HUES48 (cell line): ENCODE measurements around the gene ZCCHC17.

Experiments
- H3K27ac ChIP-seq: one replicate; pipeline ENCODE4 v1.7.0; 2013; ENCODE audit warnings: low read depth, low read length, inconsistent platforms
- H3K27me3 ChIP-seq: 2 replicates; pipeline ENCODE4 v1.6.1; 2013; ENCODE audit warnings: mild to moderate bottlenecking, low read length; ENCODE audit not compliant: control insufficient read depth, insufficient read depth
- H3K36me3 ChIP-seq: 2 replicates; pipeline ENCODE4 v1.6.1; 2013; ENCODE audit warnings: low read length; ENCODE audit not compliant: control insufficient read depth, insufficient read depth
- H3K4me1 ChIP-seq: 2 replicates; pipeline ENCODE4 v1.6.1; 2013; ENCODE audit warnings: mild to moderate bottlenecking, low read length; ENCODE audit not compliant: control insufficient read depth, insufficient read depth
- H3K4me3 ChIP-seq: 2 replicates; pipeline ENCODE4 v1.5.1; 2013; ENCODE audit warnings: mild to moderate bottlenecking, low read depth, low read length
- H3K9ac ChIP-seq: 2 replicates; pipeline ENCODE4 v1.6.1; 2013; ENCODE audit warnings: mild to moderate bottlenecking, low read depth, low read length, moderate library complexity
- H3K9me3 ChIP-seq: 2 replicates; pipeline ENCODE4 v1.6.1; 2013; ENCODE audit warnings: low read length; ENCODE audit not compliant: control insufficient read depth, insufficient read depth

ZCCHC17 gene

DNA sequence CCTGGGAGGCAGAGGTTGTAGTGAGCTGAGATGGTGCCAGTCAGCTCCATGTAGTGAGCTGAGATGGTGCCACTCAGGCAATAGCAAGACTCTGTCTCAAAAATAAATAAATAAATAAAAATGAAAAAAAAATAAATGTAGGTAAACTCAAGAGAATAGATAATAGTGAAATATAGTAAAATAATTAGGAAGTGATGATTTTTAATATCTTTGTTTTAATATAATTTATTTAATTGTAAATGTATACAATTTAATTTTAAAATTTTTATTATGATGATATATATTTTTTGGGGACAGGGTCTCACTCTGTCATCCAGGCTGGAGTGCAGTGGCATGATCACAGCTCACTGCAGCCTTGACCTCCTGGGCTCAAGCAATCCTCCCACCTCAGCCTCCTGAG is 96.6 kb downstream of the ZCCHC17 start:
- no peak overlapping the region for H3K4me3 ChIP-seq
- H3K4me1 ChIP-seq: 0 out of 2 replicates have a peak, but pooled peaks cover 2% of the 10 kb centered on the region
- H3K27me3 ChIP-seq: peaks cover 9% of the 10 kb centered on the region; the same call in 1 of the 2 replicates
- H3K27ac ChIP-seq: no peak overlapping the region
- no peaks in the 10 kb centered on the region for H3K9me3 ChIP-seq
- no peak overlapping the region for H3K9ac ChIP-seq
- H3K36me3 ChIP-seq: no peaks in the 10 kb centered on the region

- Histone ChIP-seq H3K27me3 (peaks cover 9% of the 10 kb centered on the region; the same call in 1 of the 2 replicates), H3K9ac (no peak overlapping the region), H3K4me1 (0 out of 2 replicates have a peak, but pooled peaks cover 2% of the 10 kb centered on the region), H3K36me3 (no peaks in the 10 kb centered on the region), H3K27ac (no peak overlapping the region), H3K9me3 (no peaks in the 10 kb centered on the region), H3K4me3 (peak overlapping the region; percentile 55)
Observed at GRCh38 chr1:31394584-31395193, 97.9 kb downstream of the ZCCHC17 start.

DNA sequence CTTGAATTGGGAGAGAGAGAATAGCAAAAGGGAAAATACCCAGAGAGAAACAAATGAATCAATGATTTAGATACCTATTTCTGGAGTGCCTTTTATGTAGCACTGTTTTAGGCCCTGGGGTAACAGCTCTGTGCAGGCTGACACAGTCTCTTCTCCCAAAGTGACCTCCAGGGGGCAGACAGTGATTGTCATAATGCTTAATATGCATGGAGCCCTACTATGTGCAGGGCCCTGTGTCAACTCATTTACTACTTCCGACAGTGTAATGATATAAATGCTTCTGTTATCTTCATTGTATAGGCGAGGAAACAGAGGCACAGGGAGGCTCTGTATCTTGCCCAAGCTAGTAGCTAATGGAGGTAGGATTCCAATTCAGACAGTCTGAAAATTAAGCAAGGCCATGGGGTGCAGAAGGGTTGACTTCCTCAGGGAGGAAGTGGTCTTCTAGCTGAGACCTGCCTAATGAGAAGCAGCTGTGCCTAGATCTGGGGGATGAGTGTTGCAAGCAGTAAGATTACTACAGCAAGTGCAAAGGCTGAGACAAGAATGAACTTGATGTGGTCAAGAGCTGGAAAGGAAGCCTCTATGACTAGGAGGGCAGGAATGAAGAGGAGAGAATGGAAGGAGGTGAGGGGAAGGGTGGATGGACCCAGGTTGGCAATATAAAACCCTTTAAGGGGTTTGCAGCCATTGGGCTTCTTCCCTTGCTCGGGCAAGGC is 100.0 kb downstream of the ZCCHC17 start:
- H3K27me3 ChIP-seq: peaks cover 9% of the 10 kb centered on the region; the same call in 1 of the 2 replicates
- H3K36me3 ChIP-seq: no peaks in the 10 kb centered on the region
- 0 out of 2 replicates have a peak, but pooled peaks cover 2% of the 10 kb centered on the region for H3K4me1 ChIP-seq
- H3K9me3 ChIP-seq: no peaks in the 10 kb centered on the region
- no peak overlapping the region for H3K9ac ChIP-seq
- no peak overlapping the region for H3K4me3 ChIP-seq
- H3K27ac ChIP-seq: no peak overlapping the region

GRCh38 chr1:31397360-31398095 is 100.7 kb downstream of the ZCCHC17 start:
- Histone ChIP-seq H3K4me3 (no peak overlapping the region), H3K9ac (no peak overlapping the region), H3K4me1 (0 out of 2 replicates have a peak, but pooled peaks cover 2% of the 10 kb centered on the region), H3K36me3 (no peaks in the 10 kb centered on the region), H3K27me3 (peaks cover 9% of the 10 kb centered on the region; the same call in 1 of the 2 replicates), H3K9me3 (no peaks in the 10 kb centered on the region), H3K27ac (no peak overlapping the region)

DNA sequence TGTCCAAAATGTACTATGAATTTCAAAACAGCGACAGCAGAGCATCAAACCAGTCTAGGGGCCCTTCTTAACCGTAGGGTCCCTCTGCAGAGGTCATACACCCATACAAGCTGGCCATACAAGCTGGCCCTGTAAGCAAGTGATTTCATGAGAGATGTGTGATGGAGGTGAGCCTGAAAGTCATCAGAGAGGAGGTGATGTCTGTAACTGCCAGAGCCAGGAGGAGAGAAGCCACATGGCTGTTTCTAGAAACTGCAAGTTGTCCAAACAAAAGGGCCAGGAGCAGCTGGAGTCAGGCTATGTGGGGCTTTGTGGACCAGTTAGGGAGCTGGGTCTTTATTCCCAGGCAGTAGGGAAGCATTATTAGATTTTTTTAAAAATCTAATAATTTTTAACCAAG is 101.4 kb downstream of the ZCCHC17 start:
- Histone ChIP-seq H3K27me3 (peaks cover 9% of the 10 kb centered on the region; the same call in 1 of the 2 replicates), H3K4me3 (no peak overlapping the region), H3K4me1 (0 out of 2 replicates have a peak, but pooled peaks cover 2% of the 10 kb centered on the region), H3K9me3 (no peaks in the 10 kb centered on the region), H3K27ac (no peak overlapping the region), H3K9ac (no peak overlapping the region), H3K36me3 (no peaks in the 10 kb centered on the region)

DNA sequence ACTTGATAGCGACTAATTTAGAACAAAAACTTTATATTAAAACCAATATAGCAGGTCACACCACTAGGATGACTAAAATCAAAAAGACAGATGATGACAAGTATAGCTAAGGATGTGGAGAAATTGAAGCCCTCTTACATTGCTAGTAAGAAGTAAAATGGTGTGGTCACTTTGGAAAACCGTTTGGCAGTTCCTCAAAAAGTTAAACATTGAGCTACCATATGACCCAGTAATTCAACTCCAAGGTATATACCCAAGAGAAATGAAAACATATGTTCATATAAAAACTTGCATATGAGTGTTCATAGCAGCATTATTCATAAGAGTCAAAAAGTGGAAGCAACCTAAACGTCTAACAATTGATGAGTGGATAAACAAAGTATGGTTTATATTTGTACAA is 103.1 kb downstream of the ZCCHC17 start:
- no peaks in the 10 kb centered on the region for H3K9me3 ChIP-seq
- no peaks in the 10 kb centered on the region for H3K4me1 ChIP-seq
- H3K4me3 ChIP-seq: no peak overlapping the region
- peaks cover 9% of the 10 kb centered on the region; the same call in 1 of the 2 replicates for H3K27me3 ChIP-seq
- no peak overlapping the region for H3K9ac ChIP-seq
- H3K27ac ChIP-seq: no peak overlapping the region
- H3K36me3 ChIP-seq: no peaks in the 10 kb centered on the region

DNA sequence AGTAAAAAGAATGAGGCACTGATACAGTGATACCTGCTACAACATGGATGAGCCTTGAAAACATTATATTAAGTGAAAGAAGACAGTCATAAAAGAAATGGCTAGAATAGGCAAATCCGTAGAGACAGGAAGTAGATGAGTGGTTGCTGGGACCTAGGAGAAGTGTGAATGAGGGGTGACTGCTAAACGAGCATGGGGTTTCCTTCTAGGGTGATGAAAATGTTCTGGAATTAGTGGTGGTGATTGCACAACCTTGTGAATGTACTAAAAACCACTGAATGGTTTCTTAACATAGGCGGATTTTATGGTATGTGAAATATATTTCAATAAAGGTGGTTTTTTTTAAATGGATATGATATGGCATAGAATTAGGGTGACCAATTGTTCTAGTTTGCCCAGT is 103.6 kb downstream of the ZCCHC17 start:
- Histone ChIP-seq H3K36me3 (no peaks in the 10 kb centered on the region), H3K9me3 (no peaks in the 10 kb centered on the region), H3K27me3 (peaks cover 8% of the 10 kb centered on the region; the same call in 1 of the 2 replicates), H3K27ac (no peak overlapping the region), H3K4me1 (no peaks in the 10 kb centered on the region), H3K9ac (no peak overlapping the region), H3K4me3 (no peak overlapping the region)

DNA sequence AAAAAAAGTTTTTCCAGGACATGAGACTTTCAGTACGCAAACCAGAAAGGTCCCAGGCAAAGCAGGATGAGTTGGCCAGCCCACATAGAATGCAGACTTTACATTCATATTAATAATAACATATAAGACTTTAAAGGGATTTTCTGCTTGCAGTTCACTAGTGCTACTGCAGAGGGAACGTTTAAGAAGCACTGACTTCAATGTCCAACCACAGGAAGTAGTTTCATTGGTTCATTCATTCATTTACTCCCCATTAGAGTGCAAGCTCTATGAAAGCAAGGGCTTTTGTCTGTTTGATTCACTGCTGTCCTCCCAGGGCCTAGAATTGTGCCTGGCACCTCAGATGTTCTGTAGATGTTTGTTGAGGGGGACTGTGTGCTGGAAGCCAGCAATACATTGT is 104.4 kb downstream of the ZCCHC17 start:
- Histone ChIP-seq H3K4me1 (no peaks in the 10 kb centered on the region), H3K9ac (no peak overlapping the region), H3K4me3 (no peak overlapping the region), H3K27me3 (no peaks in the 10 kb centered on the region), H3K36me3 (no peaks in the 10 kb centered on the region), H3K9me3 (no peaks in the 10 kb centered on the region), H3K27ac (no peak overlapping the region)

GRCh38 chr1:31405578-31406245 is 108.9 kb downstream of the ZCCHC17 start:
- H3K4me1 ChIP-seq: no peaks in the 10 kb centered on the region

GRCh38 chr1:31407029-31407626 is 110.3 kb downstream of the ZCCHC17 start:
- H3K36me3 ChIP-seq: no peaks in the 10 kb centered on the region
- H3K27ac ChIP-seq: no peak overlapping the region

More at GRCh38 chr1:31405578-31406245, 108.9 kb downstream of the ZCCHC17 start:
- Histone ChIP-seq H3K9ac (no peak overlapping the region), H3K36me3 (no peaks in the 10 kb centered on the region), H3K27ac (no peak overlapping the region), H3K27me3 (no peaks in the 10 kb centered on the region), H3K4me3 (no peak overlapping the region), H3K9me3 (no peaks in the 10 kb centered on the region)

More at GRCh38 chr1:31407029-31407626, 110.3 kb downstream of the ZCCHC17 start:
- no peak overlapping the region for H3K4me3 ChIP-seq
- peaks cover 2% of the 10 kb centered on the region for H3K27me3 ChIP-seq
- H3K9ac ChIP-seq: no peak overlapping the region
- no peaks in the 10 kb centered on the region for H3K4me1 ChIP-seq
- H3K9me3 ChIP-seq: no peaks in the 10 kb centered on the region
